CD4-positive, alpha-beta memory T cell (primary cell): Measurements from ENCODE around the gene EPN2. TPM values are rescaled to one million over a fixed set of nuclear protein-coding genes. Genes with fewer than 3 reads are reported as not detected.

Experiments
- CTCF ChIA-PET: fragments of 350-600 bp; sonication (Branson Sonifier 250); formaldehyde crosslinking; loops from one replicate; lab custom pipeline; 2021; ENCODE audit warnings: inconsistent platforms; ENCODE audit not compliant: partially characterized antibody; lab: Charles Lee
- POLR2A ChIA-PET: fragments of 350-600 bp; sonication (Branson Sonifier 250); formaldehyde crosslinking; loops from one replicate; lab custom pipeline; 2021; ENCODE audit not compliant: partially characterized antibody; lab: Charles Lee
- DNase-seq, 5 donors: peaks; one replicate each; pipeline versions ENCODE4 v3.0.0 to v3.0.0-alpha.2; 2020 to 2022; ENCODE audit warnings: mixed read lengths in 1 of 5
- H3K27ac ChIP-seq: one replicate; pipeline ENCODE4 v1.7.0; 2013; ENCODE audit warnings: low read depth, low read length
- H3K27me3 ChIP-seq: 2 replicates; pipeline ENCODE4 v1.7.0; 2013; ENCODE audit warnings: mild to moderate bottlenecking, low read length, moderate library complexity; ENCODE audit not compliant: insufficient read depth
- H3K36me3 ChIP-seq: 2 replicates; pipeline ENCODE4 v1.7.0; 2013; ENCODE audit warnings: mild to moderate bottlenecking, low read length, moderate library complexity; ENCODE audit not compliant: insufficient read depth
- H3K4me1 ChIP-seq: 2 replicates; pipeline ENCODE4 v1.7.0; 2013; ENCODE audit warnings: mild to moderate bottlenecking, low read length, moderate library complexity; ENCODE audit not compliant: insufficient read depth
- H3K4me3 ChIP-seq, 2 donors: one replicate each; pipeline ENCODE4 v1.7.0; 2013; ENCODE audit warnings: low read length in 2 of 2, mild to moderate bottlenecking in 1 of 2
- H3K9me3 ChIP-seq, 2 donors: one replicate each; pipeline ENCODE4 v1.7.0; 2013; ENCODE audit warnings: low read length in 2 of 2, control low read depth in 1 of 2; ENCODE audit not compliant: control insufficient read depth in 1 of 2
- H3K27ac Mint-ChIP-seq, 7 donors: one replicate each; pipeline ENCODE4 v1.8.0; 2020 to 2021; ENCODE audit warnings: mixed read lengths in 7 of 7, mild to moderate bottlenecking in 6 of 7, inconsistent platforms in 3 of 7, moderate library complexity in 3 of 7
- H3K27me3 Mint-ChIP-seq, 2 donors: one replicate each; pipeline ENCODE4 v1.8.0; 2020 to 2021; ENCODE audit warnings: mixed read lengths in 2 of 2
- H3K36me3 Mint-ChIP-seq, 2 donors: one replicate each; pipeline ENCODE4 v1.8.0; 2020 to 2021; ENCODE audit warnings: mixed read lengths in 2 of 2, inconsistent platforms in 1 of 2, mild to moderate bottlenecking in 1 of 2
- H3K4me1 Mint-ChIP-seq, 4 donors: one replicate each; pipeline ENCODE4 v1.8.0; 2020 to 2021; ENCODE audit warnings: mixed read lengths in 4 of 4, mild to moderate bottlenecking in 1 of 4
- H3K4me3 Mint-ChIP-seq, 8 donors: one replicate each; pipeline ENCODE4 v1.8.0; 2020 to 2021; ENCODE audit warnings: mixed read lengths in 8 of 8, mild to moderate bottlenecking in 7 of 8, moderate library complexity in 6 of 8, inconsistent platforms in 3 of 8
- H3K9me3 Mint-ChIP-seq, 8 donors: one replicate each; pipeline ENCODE4 v1.8.0; 2020 to 2021; ENCODE audit warnings: mixed read lengths in 8 of 8, mild to moderate bottlenecking in 5 of 8, inconsistent platforms in 3 of 8, moderate library complexity in 1 of 8
- intact Hi-C: fragments of 100-400 bp; cut with micrococcal nuclease; formaldehyde crosslinking; loops from one replicate; pipeline ENCODE4 v1.15.1; 2023
- polyA plus RNA-seq, 2 donors: library from polyadenylated mRNA; unstranded; fragments of 300-500 nt; fragmentation: Illumina TruSeq; gene quantifications; one replicate each; pipeline ENCODE4 v1.2.3, GENCODE V29; 2021
- total RNA-seq, 2 experiments: library from RNA; stranded (reverse); gene quantifications; one replicate each; pipeline ENCODE4 v1.2.3, GENCODE V29; 2021

The EPN2 gene
- total and polyA plus RNA-seq, 4 experiments from 2014 or later = 4.2 to 10.4 (median 9.9) TPM

DNA sequence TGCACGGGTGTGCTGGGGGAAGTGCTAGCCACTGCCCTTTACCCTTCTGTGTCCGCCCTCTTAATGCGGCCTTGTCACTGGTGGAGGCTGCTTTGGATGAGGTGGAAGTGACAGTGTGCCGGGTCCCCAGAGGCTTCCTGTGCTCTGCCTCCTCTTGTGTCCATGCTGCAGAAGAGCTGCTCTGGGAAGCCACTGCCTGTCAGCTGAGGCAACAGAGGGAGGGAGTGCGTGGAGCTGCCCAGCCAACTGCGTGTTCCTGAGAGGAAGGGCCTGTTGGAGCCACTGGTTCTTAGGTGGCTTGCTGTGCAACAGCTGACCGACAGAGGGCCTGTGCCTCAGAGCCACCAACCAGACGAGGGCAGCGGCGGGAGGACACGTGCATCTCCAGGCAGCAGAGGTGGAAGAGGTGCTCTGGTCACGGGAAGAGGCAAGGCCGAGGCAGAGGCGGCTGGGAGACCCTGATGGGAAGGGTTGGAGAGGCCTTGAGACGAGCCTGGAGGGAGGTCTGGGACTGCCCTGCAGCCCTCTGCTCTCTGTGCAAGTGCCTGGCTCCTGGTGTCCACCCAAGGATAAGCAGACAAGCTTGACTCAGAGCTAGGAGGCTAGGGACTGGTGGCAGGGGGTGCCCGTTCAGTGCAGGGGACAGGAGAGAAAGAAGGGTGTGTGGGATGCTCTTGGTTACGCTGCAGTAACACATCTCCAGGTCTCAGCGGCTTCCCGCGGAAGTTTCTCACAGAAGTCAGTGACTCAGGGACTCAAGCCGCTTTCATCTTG is 100.0 kb downstream of the EPN2 start:
- CTCF ChIA-PET = interaction anchor here (0.8 to 2.6 kb wide), 8 partner anchors 9 to 48 kb away, joined by 3 to 9 read pairs (median 4); partner anchors contain the start of gene B9D1
- H3K27ac Mint-ChIP-seq = peak overlapping the region in 1 of 7 donors; percentile 35
- no peak overlapping the region for H3K27ac ChIP-seq

DNA sequence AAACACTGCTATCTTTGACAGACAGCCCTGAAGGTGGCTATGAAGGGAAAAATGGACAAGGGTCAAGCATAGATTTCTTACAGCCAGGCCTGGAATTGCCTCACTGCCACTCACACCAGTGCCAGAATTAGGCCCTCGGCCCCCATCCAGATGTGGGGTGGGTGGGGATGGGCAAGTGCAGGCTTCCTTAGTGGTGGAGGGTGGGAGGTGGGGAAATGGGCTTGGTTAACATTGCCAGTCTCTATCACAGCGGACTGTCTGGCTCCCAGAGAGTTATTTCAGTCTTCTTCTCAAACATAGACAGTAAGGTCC is 100.5 kb downstream of the EPN2 start:
- no peak overlapping the region for H3K4me3 Mint-ChIP-seq
- no peaks in the 10 kb centered on the region for H3K36me3 Mint-ChIP-seq
- no peak for DNase-seq
- H3K27ac ChIP-seq = no peak overlapping the region
- ChIA-PET POLR2A (no interaction called here), CTCF (interaction anchor here (0.8 to 2.6 kb wide), 10 partner anchors 10 to 110 kb away, joined by 3 to 13 read pairs (median 4); partner anchors contain the start of gene B9D1)
- no peaks in the 10 kb centered on the region for H3K27me3 ChIP-seq
- no peaks in the 10 kb centered on the region for H3K4me1 Mint-ChIP-seq
- H3K4me3 ChIP-seq = no peak overlapping the region
- intact Hi-C loops = no loop called here
- peak overlapping the region in 1 of 7 donors; percentile 35 for H3K27ac Mint-ChIP-seq
- no peaks in the 10 kb centered on the region for H3K9me3 Mint-ChIP-seq
- no peaks in the 10 kb centered on the region for H3K36me3 ChIP-seq
- peaks cover 9 to 14% of the 10 kb centered on the region in 2 donors for H3K27me3 Mint-ChIP-seq
- no peaks in the 10 kb centered on the region for H3K9me3 ChIP-seq
- H3K4me1 ChIP-seq = no peaks in the 10 kb centered on the region

More for the DNA sequence above, 100.0 kb downstream of the EPN2 start:
- intact Hi-C loops = no loop called here
- POLR2A ChIA-PET = no interaction called here
- Histone ChIP-seq H3K27me3 (no peaks in the 10 kb centered on the region), H3K9me3 (no peaks in the 10 kb centered on the region), H3K36me3 (no peaks in the 10 kb centered on the region), H3K4me1 (no peaks in the 10 kb centered on the region), H3K4me3 (no peak overlapping the region)
- no peaks in the 10 kb centered on the region for H3K4me1 Mint-ChIP-seq
- DNase-seq = no peak
- H3K27me3 Mint-ChIP-seq = peaks cover 9 to 14% of the 10 kb centered on the region in 2 donors
- H3K4me3 Mint-ChIP-seq = no peak overlapping the region
- H3K9me3 Mint-ChIP-seq = no peaks in the 10 kb centered on the region
- H3K36me3 Mint-ChIP-seq = no peaks in the 10 kb centered on the region

DNA sequence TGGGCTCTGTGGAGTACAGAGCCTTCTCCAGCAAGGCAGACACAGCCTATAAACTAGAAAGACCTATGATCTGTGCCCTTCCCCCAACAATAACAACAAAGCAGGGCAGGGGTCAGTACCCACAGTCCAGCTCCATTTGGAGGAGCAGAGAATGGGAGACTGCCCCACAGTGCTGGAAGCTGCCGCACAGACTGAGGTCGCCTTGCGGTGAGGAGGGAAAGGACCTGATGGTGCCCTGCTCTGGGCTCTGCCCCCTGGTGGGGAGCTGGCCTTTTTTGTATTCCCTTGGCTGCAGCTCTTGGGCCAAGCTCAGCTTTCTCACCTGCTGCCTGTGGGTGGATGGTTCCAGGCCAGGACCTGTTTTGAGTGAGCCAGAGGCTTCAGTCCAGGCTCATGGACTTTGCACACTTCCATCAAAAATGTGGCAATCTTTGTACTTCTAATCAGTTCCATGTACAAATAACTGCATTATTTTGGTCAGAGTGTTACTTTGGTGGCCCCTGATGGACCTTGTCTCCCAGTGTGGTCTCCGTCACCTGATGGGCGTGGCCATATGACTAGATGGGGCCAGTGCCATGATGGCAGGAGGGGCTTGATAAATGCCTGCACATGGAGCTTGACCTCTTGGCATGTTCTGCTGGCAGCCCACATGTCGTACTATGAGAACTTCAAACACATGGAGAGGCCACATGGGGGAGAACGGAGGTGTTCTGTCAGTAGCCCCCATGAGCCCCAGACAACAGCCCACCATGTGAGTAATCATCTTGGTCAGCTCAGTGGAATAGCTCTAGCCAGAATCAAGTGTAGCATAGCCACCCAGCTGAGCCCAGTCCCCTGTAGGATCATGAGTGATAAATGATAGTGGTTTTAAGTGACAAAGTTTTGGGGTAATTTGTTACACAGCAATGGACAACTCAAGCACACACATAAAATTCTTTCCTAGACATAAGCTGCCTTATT is 101.1 kb downstream of the EPN2 start:
- intact Hi-C loops = no loop called here
- POLR2A ChIA-PET = no interaction called here
- peaks cover 7 to 14% of the 10 kb centered on the region in 2 donors for H3K27me3 Mint-ChIP-seq

DNA sequence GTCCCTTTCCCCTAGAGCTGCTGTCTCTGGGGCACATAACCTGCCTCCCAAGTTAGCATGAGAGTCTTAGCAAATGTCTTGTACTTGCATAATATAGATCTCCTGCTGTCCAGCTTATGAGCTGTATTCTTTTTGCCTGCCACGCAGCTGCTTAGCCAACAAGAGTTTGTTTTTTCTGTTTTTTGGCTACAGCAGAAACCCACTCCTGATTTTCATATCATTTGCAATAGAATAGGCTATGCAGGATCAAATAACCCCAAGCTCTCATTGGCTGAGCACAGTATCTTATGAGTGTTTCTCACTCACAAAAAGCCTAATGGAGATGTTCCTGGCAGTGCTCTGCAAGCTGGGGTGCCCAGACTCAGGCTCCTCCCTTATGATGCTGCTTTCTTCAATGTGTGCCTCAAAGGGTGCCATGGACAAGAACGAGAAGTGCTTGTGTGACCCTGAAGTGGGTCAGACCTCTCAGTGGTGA is 102.2 kb downstream of the EPN2 start:
- Mint-ChIP-seq H3K36me3 (no peaks in the 10 kb centered on the region), H3K9me3 (no peaks in the 10 kb centered on the region), H3K27ac (peak overlapping the region in 1 of 7 donors; percentile 13), H3K4me1 (no peaks in the 10 kb centered on the region), H3K4me3 (no peak overlapping the region), H3K27me3 (peaks cover 7 to 14% of the 10 kb centered on the region in 2 donors)
- no peak for DNase-seq
- H3K9me3 ChIP-seq = no peaks in the 10 kb centered on the region
- no peaks in the 10 kb centered on the region for H3K4me1 ChIP-seq
- no peaks in the 10 kb centered on the region for H3K36me3 ChIP-seq
- no peak overlapping the region for H3K27ac ChIP-seq
- no peak overlapping the region for H3K4me3 ChIP-seq
- H3K27me3 ChIP-seq = no peaks in the 10 kb centered on the region
- intact Hi-C loops = no loop called here
- POLR2A ChIA-PET = no interaction called here
- CTCF ChIA-PET = interaction anchor here (1.1 to 2.6 kb wide), 3 partner anchors 17 to 108 kb away, joined by 3 to 13 read pairs (median 9); no protein-coding TSS in a partner anchor

More for the DNA sequence above, 101.1 kb downstream of the EPN2 start:
- Histone ChIP-seq H3K27ac (no peak overlapping the region), H3K9me3 (no peaks in the 10 kb centered on the region), H3K4me1 (no peaks in the 10 kb centered on the region), H3K27me3 (no peaks in the 10 kb centered on the region), H3K36me3 (no peaks in the 10 kb centered on the region), H3K4me3 (no peak overlapping the region)
- H3K27ac Mint-ChIP-seq = no peak overlapping the region
- no peaks in the 10 kb centered on the region for H3K4me1 Mint-ChIP-seq
- H3K4me3 Mint-ChIP-seq = no peak overlapping the region
- peak; percentile 60 to 70 (median 63) for DNase-seq
- H3K9me3 Mint-ChIP-seq = no peaks in the 10 kb centered on the region
- H3K36me3 Mint-ChIP-seq = no peaks in the 10 kb centered on the region
- CTCF ChIA-PET = interaction anchor here (0.8 to 2.6 kb wide), 11 partner anchors 10 to 109 kb away, joined by 3 to 13 read pairs (median 4); partner anchors contain the start of gene B9D1

DNA sequence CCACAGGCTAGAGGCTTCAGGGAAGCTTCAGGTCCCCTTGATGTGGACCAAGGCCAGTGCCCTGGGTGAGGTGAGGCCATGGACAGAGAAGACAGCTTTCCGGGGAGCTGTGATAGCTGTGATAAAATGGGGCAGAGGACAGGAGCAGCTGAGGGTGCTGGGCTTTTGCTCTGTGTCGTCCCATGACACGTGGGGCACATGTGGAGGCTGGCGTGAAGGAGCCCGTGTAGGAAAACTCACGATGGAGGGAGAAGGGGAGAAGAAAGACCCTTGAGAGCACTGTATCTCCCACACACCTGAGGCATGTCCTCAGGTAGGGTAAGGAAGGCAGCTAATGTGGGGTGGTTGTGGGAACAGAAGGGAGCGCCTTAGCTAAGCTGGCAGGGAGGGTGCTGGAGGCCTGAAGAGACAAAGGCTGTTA is 104.1 kb downstream of the EPN2 start:
- no peaks in the 10 kb centered on the region for H3K9me3 ChIP-seq
- no peaks in the 10 kb centered on the region for H3K4me1 Mint-ChIP-seq
- no peaks in the 10 kb centered on the region for H3K36me3 Mint-ChIP-seq
- intact Hi-C loops = no loop called here
- no peaks in the 10 kb centered on the region for H3K4me1 ChIP-seq
- H3K27ac Mint-ChIP-seq = no peak overlapping the region
- no peaks in the 10 kb centered on the region for H3K27me3 ChIP-seq
- peaks cover 6 to 14% of the 10 kb centered on the region in 2 donors for H3K27me3 Mint-ChIP-seq
- DNase-seq = no peak
- CTCF ChIA-PET = no interaction called here
- H3K27ac ChIP-seq = no peak overlapping the region
- H3K4me3 Mint-ChIP-seq = peak overlapping the region in 1 of 8 donors; percentile 14
- H3K4me3 ChIP-seq = no peak overlapping the region
- no peaks in the 10 kb centered on the region for H3K36me3 ChIP-seq
- POLR2A ChIA-PET = no interaction called here
- no peaks in the 10 kb centered on the region for H3K9me3 Mint-ChIP-seq

DNA sequence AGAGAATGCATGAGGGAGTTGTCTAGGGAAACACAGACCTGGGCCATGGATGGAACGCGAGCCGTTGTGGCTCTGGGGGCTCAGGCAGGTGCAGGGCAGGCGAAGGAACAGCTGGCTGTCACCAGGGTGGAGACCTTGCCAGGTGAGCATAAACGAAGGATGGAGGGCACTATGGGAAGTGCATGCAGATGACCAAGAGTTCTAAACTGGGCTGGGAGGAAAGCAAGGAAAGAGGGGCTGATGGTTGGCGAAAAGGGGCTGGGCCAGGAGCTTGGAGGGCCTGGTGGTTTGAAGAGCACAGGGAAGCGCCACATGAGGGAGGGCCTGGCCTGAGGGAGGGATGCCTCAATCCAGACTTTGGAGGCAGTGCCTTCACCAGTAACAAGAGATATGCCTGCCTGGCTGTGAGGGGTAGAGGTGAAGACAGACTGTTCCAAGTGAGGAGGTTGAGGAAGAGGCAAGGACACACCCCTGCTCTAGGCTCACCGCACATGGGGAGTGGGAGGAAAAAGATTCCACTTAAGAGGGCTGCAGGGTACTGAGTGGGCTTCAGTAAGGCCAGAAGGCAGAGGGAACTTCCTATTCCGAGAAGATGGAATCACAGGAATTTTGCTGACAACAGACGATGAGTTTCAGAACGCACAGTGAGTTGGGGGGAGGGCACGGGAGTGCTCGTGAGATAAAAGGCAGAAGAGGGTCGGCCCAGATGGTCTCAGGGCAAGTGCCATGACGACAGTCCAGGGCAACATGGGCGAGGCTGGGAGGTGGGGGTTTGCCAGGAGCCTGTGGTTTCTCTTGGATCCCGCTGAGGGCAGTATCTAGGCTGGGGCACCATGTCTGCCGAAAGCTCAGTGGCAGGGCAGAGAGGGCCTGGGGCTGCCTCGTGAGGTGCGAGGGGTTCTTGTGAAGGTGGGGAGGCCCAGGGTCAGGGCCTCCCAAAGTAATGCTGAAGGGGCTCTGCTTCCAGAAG is 104.8 kb downstream of the EPN2 start:
- H3K36me3 ChIP-seq = no peaks in the 10 kb centered on the region
- POLR2A ChIA-PET = no interaction called here
- Mint-ChIP-seq H3K4me3 (no peak overlapping the region), H3K27ac (peak overlapping the region in 1 of 7 donors; percentile 45), H3K9me3 (no peaks in the 10 kb centered on the region), H3K36me3 (no peaks in the 10 kb centered on the region), H3K4me1 (no peaks in the 10 kb centered on the region), H3K27me3 (peaks cover 4 to 14% of the 10 kb centered on the region in 2 donors)
- intact Hi-C loops = no loop called here
- no peaks in the 10 kb centered on the region for H3K9me3 ChIP-seq
- no peak overlapping the region for H3K4me3 ChIP-seq
- no peaks in the 10 kb centered on the region for H3K27me3 ChIP-seq
- H3K27ac ChIP-seq = no peak overlapping the region
- DNase-seq = no peak
- no peaks in the 10 kb centered on the region for H3K4me1 ChIP-seq
- CTCF ChIA-PET = no interaction called here
